ENCODE data around the gene GATAD2A. TPM values are rescaled to one million over a fixed set of nuclear protein-coding genes. Genes with fewer than 3 reads are reported as not detected.
A peak's percentile ranks its signal among the peaks of the same experiment; 100 is the strongest.

GATAD2A gene
- total and polyA plus RNA-seq, 2 of the 13 experiments (the other 11 are each of a cell fraction or from before 2014, with no cell fraction given) = 16.8 to 28.6 TPM

GRCh38 chr19:19404879-19405860 is at the start of gene GATAD2A (continued):
- peak; percentile 91 for TF ChIP-seq CREB3 (CRISPR knock-in tag; IDR thresholded peaks at IDR 0.05)
- no peak for TF ChIP-seq CC2D1A (CRISPR knock-in tag; IDR thresholded peaks at IDR 0.05)
- TF ChIP-seq, protein P1, sequence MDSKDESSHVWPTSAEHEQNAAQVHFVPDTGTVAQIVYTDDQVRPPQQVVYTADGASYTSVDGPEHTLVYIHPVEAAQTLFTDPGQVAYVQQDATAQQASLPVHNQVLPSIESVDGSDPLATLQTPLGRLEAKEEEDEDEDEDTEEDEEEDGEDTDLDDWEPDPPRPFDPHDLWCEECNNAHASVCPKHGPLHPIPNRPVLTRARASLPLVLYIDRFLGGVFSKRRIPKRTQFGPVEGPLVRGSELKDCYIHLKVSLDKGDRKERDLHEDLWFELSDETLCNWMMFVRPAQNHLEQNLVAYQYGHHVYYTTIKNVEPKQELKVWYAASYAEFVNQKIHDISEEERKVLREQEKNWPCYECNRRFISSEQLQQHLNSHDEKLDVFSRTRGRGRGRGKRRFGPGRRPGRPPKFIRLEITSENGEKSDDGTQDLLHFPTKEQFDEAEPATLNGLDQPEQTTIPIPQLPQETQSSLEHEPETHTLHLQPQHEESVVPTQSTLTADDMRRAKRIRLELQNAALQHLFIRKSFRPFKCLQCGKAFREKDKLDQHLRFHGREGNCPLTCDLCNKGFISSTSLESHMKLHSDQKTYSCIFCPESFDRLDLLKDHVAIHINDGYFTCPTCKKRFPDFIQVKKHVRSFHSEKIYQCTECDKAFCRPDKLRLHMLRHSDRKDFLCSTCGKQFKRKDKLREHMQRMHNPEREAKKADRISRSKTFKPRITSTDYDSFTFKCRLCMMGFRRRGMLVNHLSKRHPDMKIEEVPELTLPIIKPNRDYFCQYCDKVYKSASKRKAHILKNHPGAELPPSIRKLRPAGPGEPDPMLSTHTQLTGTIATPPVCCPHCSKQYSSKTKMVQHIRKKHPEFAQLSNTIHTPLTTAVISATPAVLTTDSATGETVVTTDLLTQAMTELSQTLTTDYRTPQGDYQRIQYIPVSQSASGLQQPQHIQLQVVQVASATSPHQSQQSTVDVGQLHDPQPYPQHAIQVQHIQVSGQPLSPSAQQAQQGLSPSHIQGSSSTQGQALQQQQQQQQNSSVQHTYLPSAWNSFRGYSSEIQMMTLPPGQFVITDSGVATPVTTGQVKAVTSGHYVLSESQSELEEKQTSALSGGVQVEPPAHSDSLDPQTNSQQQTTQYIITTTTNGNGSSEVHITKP (CRISPR knock-in tag; IDR thresholded peaks at IDR 0.05; ENCODE audit: low read depth) = peak; percentile 25; the same call in 1 of the 2 replicates
- TF ChIP-seq CCDC6 (CRISPR knock-in tag; IDR thresholded peaks at IDR 0.05) = peak; percentile 85; the same call in 1 of the 2 replicates
- TF ChIP-seq, protein P2, sequence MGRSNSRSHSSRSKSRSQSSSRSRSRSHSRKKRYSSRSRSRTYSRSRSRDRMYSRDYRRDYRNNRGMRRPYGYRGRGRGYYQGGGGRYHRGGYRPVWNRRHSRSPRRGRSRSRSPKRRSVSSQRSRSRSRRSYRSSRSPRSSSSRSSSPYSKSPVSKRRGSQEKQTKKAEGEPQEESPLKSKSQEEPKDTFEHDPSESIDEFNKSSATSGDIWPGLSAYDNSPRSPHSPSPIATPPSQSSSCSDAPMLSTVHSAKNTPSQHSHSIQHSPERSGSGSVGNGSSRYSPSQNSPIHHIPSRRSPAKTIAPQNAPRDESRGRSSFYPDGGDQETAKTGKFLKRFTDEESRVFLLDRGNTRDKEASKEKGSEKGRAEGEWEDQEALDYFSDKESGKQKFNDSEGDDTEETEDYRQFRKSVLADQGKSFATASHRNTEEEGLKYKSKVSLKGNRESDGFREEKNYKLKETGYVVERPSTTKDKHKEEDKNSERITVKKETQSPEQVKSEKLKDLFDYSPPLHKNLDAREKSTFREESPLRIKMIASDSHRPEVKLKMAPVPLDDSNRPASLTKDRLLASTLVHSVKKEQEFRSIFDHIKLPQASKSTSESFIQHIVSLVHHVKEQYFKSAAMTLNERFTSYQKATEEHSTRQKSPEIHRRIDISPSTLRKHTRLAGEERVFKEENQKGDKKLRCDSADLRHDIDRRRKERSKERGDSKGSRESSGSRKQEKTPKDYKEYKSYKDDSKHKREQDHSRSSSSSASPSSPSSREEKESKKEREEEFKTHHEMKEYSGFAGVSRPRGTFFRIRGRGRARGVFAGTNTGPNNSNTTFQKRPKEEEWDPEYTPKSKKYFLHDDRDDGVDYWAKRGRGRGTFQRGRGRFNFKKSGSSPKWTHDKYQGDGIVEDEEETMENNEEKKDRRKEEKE (IDR thresholded peaks at IDR 0.05) = no peak
- TF ChIP-seq ZNF546 (CRISPR knock-in tag; conservative IDR thresholded peaks at IDR 0.05) = peak; percentile 87; the same call in 1 of the 2 replicates
- 0 out of 2 replicates have a peak, but pooled peaks have one; percentile 70 for TF ChIP-seq AHR (CRISPR knock-in tag; IDR thresholded peaks at IDR 0.05)
- no peak for TF ChIP-seq PCBP1 (IDR thresholded peaks at IDR 0.05; ENCODE audit: borderline replicate concordance, low read depth, low read length)
- no peak for TF ChIP-seq ZFP1 (CRISPR knock-in tag; IDR thresholded peaks at IDR 0.05)
- peak; percentile 97 for TF ChIP-seq ZNF766 (CRISPR knock-in tag; IDR thresholded peaks at IDR 0.05; ENCODE audit: borderline replicate concordance)
- TF ChIP-seq, protein P3, sequence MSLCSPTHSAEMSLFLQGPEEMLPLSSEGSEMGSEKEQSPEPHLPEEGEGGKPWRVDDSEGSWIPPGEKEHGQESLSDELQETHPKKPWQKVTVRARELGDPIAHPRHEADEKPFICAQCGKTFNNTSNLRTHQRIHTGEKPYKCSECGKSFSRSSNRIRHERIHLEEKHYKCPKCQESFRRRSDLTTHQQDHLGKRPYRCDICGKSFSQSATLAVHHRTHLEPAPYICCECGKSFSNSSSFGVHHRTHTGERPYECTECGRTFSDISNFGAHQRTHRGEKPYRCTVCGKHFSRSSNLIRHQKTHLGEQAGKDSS (CRISPR knock-in tag; IDR thresholded peaks at IDR 0.05; ENCODE audit: borderline replicate concordance, low read depth) = peak; percentile 69; the same call in 1 of the 2 replicates
- peak; percentile 49; the same call in 1 of the 2 replicates for TF ChIP-seq ZNF180 (CRISPR knock-in tag; IDR thresholded peaks at IDR 0.05; ENCODE audit: borderline replicate concordance, low read depth)
- no peak for TF ChIP-seq SUZ12 (IDR thresholded peaks at IDR 0.05; ENCODE audit: low read depth, low read length)
- TF ChIP-seq CENPT (CRISPR knock-in tag; IDR thresholded peaks at IDR 0.05; ENCODE audit: low read depth) = peak; percentile 91
- 0 out of 2 replicates have a peak, but pooled peaks have one; percentile 80 for TF ChIP-seq ZMAT3 (CRISPR knock-in tag; conservative IDR thresholded peaks at IDR 0.05)
- TF ChIP-seq ZNF607 (CRISPR knock-in tag; IDR thresholded peaks at IDR 0.05; ENCODE audit: borderline replicate concordance) = peak; percentile 99
- peak; percentile 93 for TF ChIP-seq HIVEP1 (CRISPR knock-in tag; IDR thresholded peaks at IDR 0.05)
- peak; percentile 75 for TF ChIP-seq ZBTB7A (CRISPR knock-in tag; IDR thresholded peaks at IDR 0.05)
- TF ChIP-seq PITX1 (CRISPR knock-in tag; IDR thresholded peaks at IDR 0.05) = peak; percentile 19; the same call in 1 of the 2 replicates
- TF ChIP-seq GATAD1 (CRISPR knock-in tag; IDR thresholded peaks at IDR 0.05) = peak; percentile 79
- TF ChIP-seq THAP11 (CRISPR knock-in tag; IDR thresholded peaks at IDR 0.05) = peak; percentile 82
